BJ (cell line): ENCODE results near the gene CEP85. TPM values are rescaled to one million over a fixed set of nuclear protein-coding genes. Genes with fewer than 3 reads are reported as not detected.
"Not testable (repeated sequence)": the region's sequence is repeated elsewhere in the genome, so short reads cannot be mapped to it uniquely, and the experiment has no call there.

Source experiments
- CTCF ChIA-PET: fragments of 350-600 bp; formaldehyde crosslinking; extraction: SDS; loops from one replicate; lab custom pipeline; 2021; ENCODE audit warnings: antibody characterized with exemption, inconsistent platforms; lab: Yijun Ruan, JAX
- POLR2A ChIA-PET: fragments of 300-600 bp; sonication (Branson Sonifier 250); formaldehyde crosslinking; extraction: SDS; loops from one replicate; lab custom pipeline; 2021; ENCODE audit warnings: antibody characterized with exemption; lab: Charles Lee
- DNase-seq: peaks from one replicate; pipeline ENCODE4 v3.0.0-alpha.2; 2011; ENCODE audit warnings: low read depth
- H3K27me3 ChIP-seq: 2 replicates; pipeline ENCODE4 v1.6.0; 2011; ENCODE audit warnings: low read length; ENCODE audit not compliant: control insufficient read depth, insufficient read depth
- H3K36me3 ChIP-seq: 2 replicates; pipeline ENCODE4 v1.5.1; 2011; ENCODE audit warnings: low read length; ENCODE audit not compliant: control insufficient read depth, insufficient read depth
- H3K4me3 ChIP-seq: 2 replicates; pipeline ENCODE4 v1.5.1; 2011; ENCODE audit warnings: low read depth, mild to moderate bottlenecking, control low read depth, low read length
- CTCF ChIP-seq: IDR thresholded peaks from 2 replicates; pipeline ENCODE4 v1.5.1; 2011; ENCODE audit warnings: low read depth, mild to moderate bottlenecking, control low read depth, inconsistent platforms, low read length, moderate library complexity; ENCODE audit not compliant: insufficient read depth
- polyA plus RNA-seq: library from polyadenylated mRNA; depleted of rRNA; stranded (reverse); fragments of >200 nt; gene quantifications from 2 replicates; pipeline ENCODE4 v1.2.3, GENCODE V29; 2011

Gene CEP85
- polyA plus RNA-seq, 1 experiment: 10.8 TPM

GRCh38 chr1:26220199-26220912 lies 13.6 kb upstream of the CEP85 start:
- Histone ChIP-seq H3K27me3 (peaks cover 16% of the 10 kb centered on the region), H3K4me3 (no peak overlapping the region), H3K36me3 (no peaks in the 10 kb centered on the region)
- no peak for DNase-seq
- ChIA-PET POLR2A (no interaction called here), CTCF (interaction anchor here (6.3 kb wide), 1 partner anchor 13 kb away, joined by 46 read pairs; the partner anchor contains the start of gene CEP85)
- TF ChIP-seq CTCF: no peak

GRCh38 chr1:26221094-26221493 lies 12.9 kb upstream of the CEP85 start:
- Histone ChIP-seq H3K36me3 (no peaks in the 10 kb centered on the region), H3K4me3 (no peak overlapping the region), H3K27me3 (peaks cover 17% of the 10 kb centered on the region)
- no peak for TF ChIP-seq CTCF
- POLR2A ChIA-PET: no interaction called here
- CTCF ChIA-PET: interaction anchor here (0.7 to 6.3 kb wide), 2 partner anchors 9 to 13 kb away, joined by 3 to 46 read pairs; partner anchors contain the start of gene CEP85
- no peak for DNase-seq

GRCh38 chr1:26224606-26225005 lies 9.4 kb upstream of the CEP85 start:
- H3K27me3 ChIP-seq: peaks cover 16% of the 10 kb centered on the region
- no peaks in the 10 kb centered on the region for H3K36me3 ChIP-seq
- CTCF ChIA-PET: interaction anchor here (6.3 kb wide), 1 partner anchor 9 kb away, joined by 46 read pairs; the partner anchor contains the start of gene CEP85
- TF ChIP-seq CTCF: no peak
- H3K4me3 ChIP-seq: no peak overlapping the region
- POLR2A ChIA-PET: no interaction called here
- no peak for DNase-seq

- no peak for TF ChIP-seq CTCF
- Histone ChIP-seq H3K27me3 (peaks cover 16% of the 10 kb centered on the region), H3K36me3 (no peaks in the 10 kb centered on the region), H3K4me3 (peak overlapping the region; percentile 34)
- no peak for DNase-seq
- ChIA-PET CTCF (interaction anchor here (0.7 to 6.3 kb wide), 3 partner anchors 9 to 13 kb away, joined by 3 to 46 read pairs (median 5); partner anchors contain the start of gene CEP85), POLR2A (no interaction called here)
These were observed 8.8 kb upstream of the CEP85 start for GRCh38 chr1:26225033-26225831.

- H3K27me3 ChIP-seq, POLR2A ChIA-PET, H3K4me3 ChIP-seq, H3K36me3 ChIP-seq, DNase-seq: not testable (repeated sequence)
- CTCF ChIA-PET: interaction anchor here (1.1 to 2.3 kb wide), 3 partner anchors 9 to 67 kb away, joined by 3 to 9 read pairs (median 3); partner anchors contain the start of genes ZNF593 and ZNF593OS
These were observed 3.3 kb upstream of the CEP85 start for GRCh38 chr1:26230682-26231081.
